Karpas-422 (cell line): Measurements from ENCODE around the gene CMBL. TPM values are rescaled to one million over a fixed set of nuclear protein-coding genes. Genes with fewer than 3 reads are reported as not detected.

ENCODE experiments used
- DNase-seq: peaks from one replicate; pipeline ENCODE4 v3.0.0-alpha.2; 2015
- H2AFZ ChIP-seq: fragments of 200-600 bp; sonication (generic); 2 replicates; pipeline ENCODE4 v1.6.1; 2014; ENCODE audit warnings: antibody characterized with exemption, low read length, mixed read lengths
- H3K27ac ChIP-seq: fragments of 200-600 bp; sonication (generic); 2 replicates; pipeline ENCODE4 v1.5.1; 2014; ENCODE audit warnings: mild to moderate bottlenecking, low read length, moderate library complexity
- H3K27me3 ChIP-seq: fragments of 200-600 bp; sonication (generic); 2 replicates; pipeline ENCODE4 v1.6.1; 2014; ENCODE audit warnings: low read length, mixed read lengths
- H3K36me3 ChIP-seq: fragments of 200-600 bp; sonication (generic); 2 replicates; pipeline ENCODE4 v1.6.1; 2014; ENCODE audit warnings: low read length, mixed read lengths; ENCODE audit not compliant: insufficient read depth
- H3K4me1 ChIP-seq: fragments of 200-600 bp; sonication (generic); 2 replicates; pipeline ENCODE4 v1.6.1; 2014; ENCODE audit warnings: mild to moderate bottlenecking, low read length, mixed read lengths
- H3K4me2 ChIP-seq: fragments of 200-600 bp; sonication (generic); 2 replicates; pipeline ENCODE4 v1.6.1; 2014; ENCODE audit warnings: low read length, low read depth, mild to moderate bottlenecking; ENCODE audit not compliant: poor library complexity, severe bottlenecking
- H3K4me3 ChIP-seq: fragments of 200-600 bp; sonication (generic); 2 replicates; pipeline ENCODE4 v1.5.1; 2014; ENCODE audit warnings: mild to moderate bottlenecking, antibody characterized with exemption, low read length, mixed read lengths
- H3K79me2 ChIP-seq: fragments of 200-600 bp; sonication (generic); 2 replicates; pipeline ENCODE4 v1.6.1; 2014; ENCODE audit warnings: mild to moderate bottlenecking, low read length, mixed read lengths
- H3K9ac ChIP-seq: fragments of 200-600 bp; sonication (generic); 2 replicates; pipeline ENCODE4 v1.6.0; 2014; ENCODE audit warnings: low read length
- H3K9me2 ChIP-seq: fragments of 200-600 bp; sonication (generic), shearing (Covaris generic); replicated peaks from 2 replicates; pipeline ENCODE4 v1.6.0; 2014; ENCODE audit warnings: mild to moderate bottlenecking, low read length, moderate library complexity; ENCODE audit not compliant: insufficient read depth
- H3K9me3 ChIP-seq: fragments of 300-700, 200-600 bp; sonication (generic); 2 replicates; pipeline ENCODE4 v1.6.1; 2014; ENCODE audit warnings: low read length, mixed read lengths
- H4K20me1 ChIP-seq: fragments of 200-600 bp; sonication (generic); 2 replicates; pipeline ENCODE4 v1.6.1; 2014; ENCODE audit warnings: mild to moderate bottlenecking, antibody characterized with exemption, low read length, low read depth; ENCODE audit not compliant: insufficient read depth
- total RNA-seq: library from RNA; depleted of rRNA; stranded (reverse); fragments of >200 nt; shearing (Covaris generic); gene quantifications from 2 replicates; pipeline ENCODE4 v1.2.3, GENCODE V29; 2014; ENCODE audit warnings: low replicate concordance; rRNA removed

The CMBL gene
- total RNA-seq = not detected in 2 replicates

GRCh38 chr5:10307206-10308148 lies at the start of gene CMBL:
TSS of gene CMBL (minus strand) at chr5:10307902. CDS start at chr5:10290762, 17,140 bp downstream.
- no peaks in the 10 kb centered on the region for H3K36me3 ChIP-seq
- H3K4me1 ChIP-seq = no peaks in the 10 kb centered on the region
- H3K9ac ChIP-seq = no peak within 1 kb of the TSS
- no peaks in the 10 kb centered on the region for H3K9me3 ChIP-seq
- DNase-seq = no peak
- H3K4me3 ChIP-seq = no peak within 1 kb of the TSS
- H2AFZ ChIP-seq = no peak within 1 kb of the TSS
- no peaks in the 10 kb centered on the region for H3K79me2 ChIP-seq
- H3K4me2 ChIP-seq = no peak within 1 kb of the TSS
- no peaks in the 10 kb centered on the region for H3K27me3 ChIP-seq
- H4K20me1 ChIP-seq = no peaks in the 10 kb centered on the region
- H3K9me2 ChIP-seq = no peaks in the 10 kb centered on the region
- H3K27ac ChIP-seq = no peak within 1 kb of the TSS

GRCh38 chr5:10355071-10355889 lies 47.6 kb upstream of the CMBL start:
- Histone ChIP-seq H3K4me3 (peak overlapping the region; percentile 81), H3K27me3 (no peaks in the 10 kb centered on the region), H3K79me2 (peaks cover 66% of the 10 kb centered on the region), H3K4me1 (peaks cover 63% of the 10 kb centered on the region), H2AFZ (no peak overlapping the region), H3K27ac (peak overlapping the region; percentile 94), H3K9ac (peak overlapping the region; percentile 92), H3K9me2 (no peaks in the 10 kb centered on the region), H3K9me3 (no peaks in the 10 kb centered on the region), H3K4me2 (peak overlapping the region; percentile 86), H3K36me3 (no peaks in the 10 kb centered on the region; the same call in 1 of the 2 replicates), H4K20me1 (peaks cover 30% of the 10 kb centered on the region; the same call in 1 of the 2 replicates)
- DNase-seq = no peak

GRCh38 chr5:10354048-10354872 lies 46.6 kb upstream of the CMBL start:
- Histone ChIP-seq H3K27me3 (no peaks in the 10 kb centered on the region), H4K20me1 (peaks cover 28% of the 10 kb centered on the region; the same call in 1 of the 2 replicates), H3K4me2 (peak overlapping the region; percentile 86), H2AFZ (peak overlapping the region; percentile 39; the same call in 1 of the 2 replicates), H3K27ac (peak overlapping the region; percentile 94), H3K4me3 (peak overlapping the region; percentile 81), H3K79me2 (peaks cover 55% of the 10 kb centered on the region), H3K9me3 (no peaks in the 10 kb centered on the region), H3K4me1 (peaks cover 53% of the 10 kb centered on the region), H3K36me3 (no peaks in the 10 kb centered on the region; the same call in 1 of the 2 replicates), H3K9ac (peak overlapping the region; percentile 92), H3K9me2 (no peaks in the 10 kb centered on the region)
- DNase-seq = peak; percentile 67

GRCh38 chr5:10353241-10354047 lies 45.7 kb upstream of the CMBL start, which contains the start of gene MARCHF6:
TSS of gene MARCHF6 (plus strand) at chr5:10353695. CDS start at chr5:10353899, 204 bp downstream.
- Histone ChIP-seq H3K9me2 (no peaks in the 10 kb centered on the region), H3K27ac (peak within 1 kb of the TSS; percentile 94), H3K9ac (peak within 1 kb of the TSS; percentile 92), H3K36me3 (no peaks in the 10 kb centered on the region), H3K4me1 (peaks cover 46% of the 10 kb centered on the region), H3K4me3 (peak within 1 kb of the TSS; percentile 81), H2AFZ (peak within 1 kb of the TSS; percentile 82), H3K4me2 (peak within 1 kb of the TSS; percentile 86), H3K9me3 (no peaks in the 10 kb centered on the region), H3K79me2 (peaks cover 47% of the 10 kb centered on the region), H3K27me3 (no peaks in the 10 kb centered on the region), H4K20me1 (peaks cover 21% of the 10 kb centered on the region; the same call in 1 of the 2 replicates)
- DNase-seq = peak; percentile 97

- Histone ChIP-seq H3K4me1 (peaks cover 38% of the 10 kb centered on the region), H3K4me3 (peak overlapping the region; percentile 81), H3K9me3 (no peaks in the 10 kb centered on the region), H4K20me1 (peaks cover 14% of the 10 kb centered on the region; the same call in 1 of the 2 replicates), H3K27me3 (no peaks in the 10 kb centered on the region), H2AFZ (peak overlapping the region; percentile 82), H3K9me2 (no peaks in the 10 kb centered on the region), H3K4me2 (peak overlapping the region; percentile 86), H3K79me2 (peaks cover 39% of the 10 kb centered on the region), H3K27ac (peak overlapping the region; percentile 94), H3K9ac (peak overlapping the region; percentile 92), H3K36me3 (no peaks in the 10 kb centered on the region)
- peak; percentile 94 for DNase-seq
Measured at GRCh38 chr5:10352430-10353240, 44.9 kb upstream of the CMBL start.

- peak overlapping the region; percentile 86 for H3K4me2 ChIP-seq
- H2AFZ ChIP-seq = no peak overlapping the region
- H3K9me3 ChIP-seq = no peaks in the 10 kb centered on the region
- no peaks in the 10 kb centered on the region for H3K9me2 ChIP-seq
- H3K36me3 ChIP-seq = no peaks in the 10 kb centered on the region
- H3K79me2 ChIP-seq = peaks cover 32% of the 10 kb centered on the region
- no peaks in the 10 kb centered on the region for H3K27me3 ChIP-seq
- H4K20me1 ChIP-seq = peaks cover 9% of the 10 kb centered on the region; the same call in 1 of the 2 replicates
- H3K27ac ChIP-seq = peak overlapping the region; percentile 94
- H3K9ac ChIP-seq = peak overlapping the region; percentile 92
- no peak for DNase-seq
- peak overlapping the region; percentile 81 for H3K4me3 ChIP-seq
- peaks cover 31% of the 10 kb centered on the region for H3K4me1 ChIP-seq
Measured at GRCh38 chr5:10351919-10352318, 44.2 kb upstream of the CMBL start.
